Measurements from ENCODE around the gene PDK1.

The PDK1 gene

DNA sequence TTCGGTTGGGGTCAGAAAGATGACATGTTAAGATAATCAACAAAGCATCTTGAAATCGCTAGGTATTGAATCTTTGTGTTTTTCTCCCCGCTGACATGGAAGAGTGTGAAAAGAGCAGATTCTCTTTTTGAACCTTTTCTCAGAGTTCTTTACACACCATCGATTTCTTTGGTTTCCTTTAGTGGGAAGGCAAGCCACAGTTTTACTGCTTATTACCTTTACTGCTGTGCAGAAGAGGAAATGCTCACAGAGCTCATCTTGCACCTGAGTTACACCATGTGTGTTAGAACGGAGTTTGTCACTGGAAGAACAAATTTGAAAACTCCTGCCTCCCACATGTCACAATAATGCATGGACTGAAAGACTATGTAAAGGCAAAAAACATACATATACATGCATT is 45.3 kb upstream of the PDK1 start:
- no peak overlapping the region for H3K4me3 ChIP-seq (ENCODE audit: insufficient read depth, low read length, poor library complexity, severe bottlenecking)
- H3K79me2 ChIP-seq (ENCODE audit: insufficient read depth, low read length), result no peaks in the 10 kb centered on the region
- H2AFZ ChIP-seq (ENCODE audit: low read depth, low read length, severe bottlenecking), result no peak overlapping the region
- H3K27me3 ChIP-seq (ENCODE audit: low read length), result no peaks in the 10 kb centered on the region
- no peaks in the 10 kb centered on the region for H3K36me3 ChIP-seq (ENCODE audit: low read length)
- no peaks in the 10 kb centered on the region for H3F3A ChIP-seq (ENCODE audit: insufficient read depth)
- no peak overlapping the region for H3K27ac ChIP-seq (ENCODE audit: low read depth, low read length)
- no peak overlapping the region for H3K4me2 ChIP-seq (ENCODE audit: low read depth, low read length, poor library complexity, severe bottlenecking)
- no peaks in the 10 kb centered on the region for H3K9me2 ChIP-seq (replicated peaks; ENCODE audit: insufficient read depth, low read length)
- H3K9me3 ChIP-seq (ENCODE audit: insufficient read depth, low read length), result peaks cover 16% of the 10 kb centered on the region; the same call in 1 of the 2 replicates
- H3K9ac ChIP-seq (ENCODE audit: low read length), result no peak overlapping the region
- H4K20me1 ChIP-seq (ENCODE audit: low read depth, low read length), result no peaks in the 10 kb centered on the region
- TF ChIP-seq, protein P1, sequence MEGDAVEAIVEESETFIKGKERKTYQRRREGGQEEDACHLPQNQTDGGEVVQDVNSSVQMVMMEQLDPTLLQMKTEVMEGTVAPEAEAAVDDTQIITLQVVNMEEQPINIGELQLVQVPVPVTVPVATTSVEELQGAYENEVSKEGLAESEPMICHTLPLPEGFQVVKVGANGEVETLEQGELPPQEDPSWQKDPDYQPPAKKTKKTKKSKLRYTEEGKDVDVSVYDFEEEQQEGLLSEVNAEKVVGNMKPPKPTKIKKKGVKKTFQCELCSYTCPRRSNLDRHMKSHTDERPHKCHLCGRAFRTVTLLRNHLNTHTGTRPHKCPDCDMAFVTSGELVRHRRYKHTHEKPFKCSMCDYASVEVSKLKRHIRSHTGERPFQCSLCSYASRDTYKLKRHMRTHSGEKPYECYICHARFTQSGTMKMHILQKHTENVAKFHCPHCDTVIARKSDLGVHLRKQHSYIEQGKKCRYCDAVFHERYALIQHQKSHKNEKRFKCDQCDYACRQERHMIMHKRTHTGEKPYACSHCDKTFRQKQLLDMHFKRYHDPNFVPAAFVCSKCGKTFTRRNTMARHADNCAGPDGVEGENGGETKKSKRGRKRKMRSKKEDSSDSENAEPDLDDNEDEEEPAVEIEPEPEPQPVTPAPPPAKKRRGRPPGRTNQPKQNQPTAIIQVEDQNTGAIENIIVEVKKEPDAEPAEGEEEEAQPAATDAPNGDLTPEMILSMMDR (IDR thresholded peaks at IDR 0.05; ENCODE audit: insufficient read depth, low read length, poor library complexity, severe bottlenecking), result no peak
- TF ChIP-seq EZH2phosphoT487 (conservative IDR thresholded peaks at IDR 0.05; ENCODE audit: low read length), result no peak

DNA sequence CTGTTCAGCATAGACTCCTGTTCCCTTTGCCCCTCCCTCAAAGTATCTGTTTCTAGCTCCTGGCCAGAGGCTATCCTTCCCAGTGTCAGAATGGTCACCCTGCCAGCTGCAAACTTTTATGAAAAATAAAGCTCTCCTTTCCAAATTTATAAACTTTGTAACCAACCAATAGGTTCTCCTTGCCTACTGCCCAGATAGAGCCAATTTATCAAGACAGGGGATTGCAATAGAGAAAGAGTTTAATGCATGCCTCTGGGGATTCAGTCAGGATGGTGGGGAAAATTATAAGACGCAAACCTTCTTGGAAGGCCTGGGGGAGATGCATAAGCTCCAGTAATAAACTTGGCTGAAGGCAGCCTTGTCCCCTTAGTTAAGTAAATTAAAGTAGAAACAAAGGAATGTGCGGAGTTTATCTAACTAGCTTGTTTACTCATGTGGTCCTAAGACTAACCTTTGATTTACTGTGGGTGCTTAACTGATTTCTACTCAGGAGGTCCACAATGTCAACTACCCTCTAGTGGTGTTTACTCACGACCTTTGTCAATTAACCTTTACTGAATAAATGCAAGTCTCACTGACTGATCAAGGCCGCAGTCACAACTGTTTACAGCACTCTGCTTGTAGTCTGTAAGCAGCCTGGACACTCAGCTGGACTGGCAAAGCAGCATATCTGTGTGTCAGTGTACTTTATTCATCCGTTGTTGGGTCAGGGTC is 42.9 kb upstream of the PDK1 start:
- Histone ChIP-seq H3K27ac (ENCODE audit: low read depth, low read length) (no peak overlapping the region), H3K36me3 (ENCODE audit: low read length) (no peaks in the 10 kb centered on the region), H3K9ac (ENCODE audit: low read length) (no peak overlapping the region), H2AFZ (ENCODE audit: low read depth, low read length, severe bottlenecking) (no peak overlapping the region), H3K79me2 (ENCODE audit: insufficient read depth, low read length) (no peaks in the 10 kb centered on the region), H3K4me2 (ENCODE audit: low read depth, low read length, poor library complexity, severe bottlenecking) (no peak overlapping the region), H4K20me1 (ENCODE audit: low read depth, low read length) (no peaks in the 10 kb centered on the region), H3K9me3 (ENCODE audit: insufficient read depth, low read length) (peaks cover 16% of the 10 kb centered on the region; the same call in 1 of the 2 replicates), H3K27me3 (ENCODE audit: low read length) (no peaks in the 10 kb centered on the region), H3K9me2 (replicated peaks; ENCODE audit: insufficient read depth, low read length) (no peaks in the 10 kb centered on the region), H3F3A (ENCODE audit: insufficient read depth) (no peaks in the 10 kb centered on the region), H3K4me3 (ENCODE audit: insufficient read depth, low read length, poor library complexity, severe bottlenecking) (no peak overlapping the region)
- no peak for TF ChIP-seq EZH2phosphoT487 (conservative IDR thresholded peaks at IDR 0.05; ENCODE audit: low read length)
- TF ChIP-seq, protein P1 (IDR thresholded peaks at IDR 0.05; ENCODE audit: insufficient read depth, low read length, poor library complexity, severe bottlenecking), result no peak

DNA sequence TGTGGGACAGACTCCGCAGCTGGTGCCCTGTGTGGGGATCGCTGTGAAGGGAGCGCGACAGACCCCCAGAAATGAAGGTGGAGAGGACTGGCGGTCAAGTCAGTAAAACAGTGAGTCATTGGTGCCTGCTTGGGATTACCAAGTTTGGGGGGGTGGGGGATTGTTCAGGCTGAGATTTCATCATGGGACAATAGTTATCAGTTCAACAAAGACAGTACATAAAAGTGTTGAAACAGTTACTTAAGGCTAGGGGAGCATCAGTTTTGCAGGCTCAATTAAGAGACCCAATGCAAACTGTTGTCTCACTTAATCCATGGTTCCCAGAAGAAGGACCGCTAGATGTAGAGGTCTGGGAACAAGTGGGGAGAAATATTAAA is 42.4 kb upstream of the PDK1 start:
- no peak overlapping the region for H2AFZ ChIP-seq (ENCODE audit: low read depth, low read length, severe bottlenecking)
- TF ChIP-seq, protein P1 (IDR thresholded peaks at IDR 0.05; ENCODE audit: insufficient read depth, low read length, poor library complexity, severe bottlenecking), result no peak
- no peak for TF ChIP-seq EZH2phosphoT487 (conservative IDR thresholded peaks at IDR 0.05; ENCODE audit: low read length)
- no peaks in the 10 kb centered on the region for H3K27me3 ChIP-seq (ENCODE audit: low read length)
- H3K4me2 ChIP-seq (ENCODE audit: low read depth, low read length, poor library complexity, severe bottlenecking), result no peak overlapping the region
- H3K4me3 ChIP-seq (ENCODE audit: insufficient read depth, low read length, poor library complexity, severe bottlenecking), result no peak overlapping the region
- H3F3A ChIP-seq (ENCODE audit: insufficient read depth), result no peaks in the 10 kb centered on the region
- no peaks in the 10 kb centered on the region for H3K79me2 ChIP-seq (ENCODE audit: insufficient read depth, low read length)
- H3K9me2 ChIP-seq (replicated peaks; ENCODE audit: insufficient read depth, low read length), result no peaks in the 10 kb centered on the region
- no peak overlapping the region for H3K27ac ChIP-seq (ENCODE audit: low read depth, low read length)
- no peak overlapping the region for H3K9ac ChIP-seq (ENCODE audit: low read length)
- no peaks in the 10 kb centered on the region for H4K20me1 ChIP-seq (ENCODE audit: low read depth, low read length)
- H3K9me3 ChIP-seq (ENCODE audit: insufficient read depth, low read length), result peaks cover 16% of the 10 kb centered on the region; the same call in 1 of the 2 replicates
- H3K36me3 ChIP-seq (ENCODE audit: low read length), result no peaks in the 10 kb centered on the region

Measured in SU-DHL-6 (cell line).